Colon (tissue), 2 donors: Measurements from ENCODE around the gene ALDH1A2.

Source experiments
- FAIRE-seq: peaks from 2 replicates; lab custom pipeline; 2012; peaks lifted over from hg19 to GRCh38; lab: Jason Lieb, UNC
- donor health status: control.
- donor health status: control.

Gene ALDH1A2

GRCh38 chr15:57943171-57943570, 122.3 kb downstream of the ALDH1A2 start:
- FAIRE-seq = no peak

- FAIRE-seq = no peak
Observed at GRCh38 chr15:57941816-57942215, 123.7 kb downstream of the ALDH1A2 start.

GRCh38 chr15:57932348-57932747, 133.2 kb downstream of the ALDH1A2 start:
- FAIRE-seq = no peak

- FAIRE-seq = no peak
Observed at GRCh38 chr15:57931570-57931969, 133.9 kb downstream of the ALDH1A2 start.

GRCh38 chr15:57927091-57927631, 138.3 kb downstream of the ALDH1A2 start:
- no peak for FAIRE-seq

- no peak for FAIRE-seq
Observed at GRCh38 chr15:57925650-57926049, 139.9 kb downstream of the ALDH1A2 start.

GRCh38 chr15:57924598-57924997, 140.9 kb downstream of the ALDH1A2 start:
- no peak for FAIRE-seq

GRCh38 chr15:57923750-57924149, 141.8 kb downstream of the ALDH1A2 start:
- FAIRE-seq = no peak

GRCh38 chr15:57923306-57923705, 142.2 kb downstream of the ALDH1A2 start:
- FAIRE-seq = no peak

- no peak for FAIRE-seq
Observed at GRCh38 chr15:57922776-57923175, 142.7 kb downstream of the ALDH1A2 start.

GRCh38 chr15:57921371-57921770, 144.1 kb downstream of the ALDH1A2 start:
- FAIRE-seq = no peak

GRCh38 chr15:57920911-57921310, 144.6 kb downstream of the ALDH1A2 start:
- FAIRE-seq = no peak

- no peak for FAIRE-seq
Observed at GRCh38 chr15:57919754-57920153, 145.8 kb downstream of the ALDH1A2 start.

- FAIRE-seq = no peak
Observed at GRCh38 chr15:57917998-57918397, 147.5 kb downstream of the ALDH1A2 start.

- no peak for FAIRE-seq
Observed at GRCh38 chr15:57916695-57917094, 148.8 kb downstream of the ALDH1A2 start.

GRCh38 chr15:57915827-57916531, 149.5 kb downstream of the ALDH1A2 start:
- no peak for FAIRE-seq

GRCh38 chr15:57914350-57915055, 151.0 kb downstream of the ALDH1A2 start:
- FAIRE-seq = no peak

GRCh38 chr15:57911247-57911646, 154.3 kb downstream of the ALDH1A2 start:
- FAIRE-seq = no peak

- no peak for FAIRE-seq
Observed at GRCh38 chr15:57910672-57911071, 154.8 kb downstream of the ALDH1A2 start.

GRCh38 chr15:57909388-57909787, 156.1 kb downstream of the ALDH1A2 start:
- no peak for FAIRE-seq

GRCh38 chr15:57903626-57904025, 161.9 kb downstream of the ALDH1A2 start:
- FAIRE-seq = no peak
